GM19468 (cell line): Measurements from ENCODE around the gene IKBKG.
"Not testable (repeated sequence)": the region's sequence is repeated elsewhere in the genome, so short reads cannot be mapped to it uniquely, and the experiment has no call there.

Experiments used
- ATAC-seq: cut with Tn5 transposase; IDR thresholded peaks from one replicate; pipeline ENCODE4 v1.9.1; 2021; ENCODE audit warnings: mild to moderate bottlenecking, moderate library complexity, moderate number of reproducible peaks; ENCODE audit not compliant: unreplicated experiment; ENCODE audit errors: extremely low read depth

The IKBKG gene, protein sequence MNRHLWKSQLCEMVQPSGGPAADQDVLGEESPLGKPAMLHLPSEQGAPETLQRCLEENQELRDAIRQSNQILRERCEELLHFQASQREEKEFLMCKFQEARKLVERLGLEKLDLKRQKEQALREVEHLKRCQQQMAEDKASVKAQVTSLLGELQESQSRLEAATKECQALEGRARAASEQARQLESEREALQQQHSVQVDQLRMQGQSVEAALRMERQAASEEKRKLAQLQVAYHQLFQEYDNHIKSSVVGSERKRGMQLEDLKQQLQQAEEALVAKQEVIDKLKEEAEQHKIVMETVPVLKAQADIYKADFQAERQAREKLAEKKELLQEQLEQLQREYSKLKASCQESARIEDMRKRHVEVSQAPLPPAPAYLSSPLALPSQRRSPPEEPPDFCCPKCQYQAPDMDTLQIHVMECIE

DNA sequence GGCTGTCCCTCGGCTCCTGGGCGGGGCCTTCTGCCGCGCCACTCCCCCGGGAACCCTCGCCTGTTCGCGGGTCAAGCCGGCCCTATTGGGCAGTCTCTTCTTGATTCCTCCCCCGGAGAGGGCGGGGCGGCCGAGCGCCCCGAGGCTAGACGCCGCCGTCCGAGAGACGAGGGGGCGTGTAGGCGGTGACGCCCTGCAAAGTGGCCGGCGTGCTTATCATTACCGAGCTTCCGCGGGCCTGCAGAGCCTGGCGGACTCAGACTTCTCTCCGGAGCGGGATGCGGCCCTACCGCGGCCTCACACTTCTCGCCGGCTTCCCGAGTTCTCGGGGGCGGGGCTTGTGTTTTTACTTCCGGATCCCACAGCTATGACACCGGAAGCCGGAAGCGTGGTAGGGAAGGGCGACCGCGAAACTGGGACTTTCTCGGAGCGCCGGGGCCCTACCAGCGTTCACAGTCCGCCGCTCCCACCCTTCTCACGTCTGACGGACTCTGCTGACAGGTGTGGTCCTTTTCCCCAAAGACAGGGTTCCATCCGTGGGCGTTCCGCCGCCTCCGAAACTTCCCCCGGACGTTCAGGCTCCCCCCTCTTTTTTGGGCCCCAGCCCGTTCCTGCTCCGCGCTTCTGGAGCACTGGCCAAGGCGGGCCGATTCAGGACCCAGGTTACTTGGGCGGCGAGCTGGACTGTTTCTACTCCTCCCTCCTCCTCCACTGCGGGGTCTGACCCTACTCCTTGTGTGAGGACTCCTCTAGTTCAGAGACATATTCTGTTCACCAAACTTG lies at the start of gene IKBKG:
IKBKG (plus strand) TSS at position 376 of the 783 bp plus-strand sequence. CDS start 4,383 bp downstream, outside the sequence.
- ATAC-seq: peak; percentile 56

DNA sequence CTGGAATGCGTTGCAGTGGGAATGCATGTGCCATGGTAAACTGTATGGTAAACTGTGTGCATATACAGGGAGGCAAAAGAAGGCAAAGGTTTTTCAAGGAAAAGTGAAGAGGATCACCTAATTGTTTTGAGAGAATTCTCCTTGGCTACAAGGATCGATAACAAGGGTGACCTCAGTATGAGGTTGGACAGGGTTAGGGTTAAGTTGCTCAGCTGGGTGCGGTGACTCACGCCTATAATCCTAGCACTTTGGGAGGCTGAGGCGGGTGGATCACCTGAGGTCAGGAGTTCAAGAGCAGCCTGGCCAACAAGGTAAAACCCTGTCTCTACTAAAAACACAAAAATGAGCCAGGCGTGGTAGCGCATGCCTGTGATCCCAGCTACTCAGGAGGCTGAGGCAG lies 46.0 kb upstream of the IKBKG start:
- not testable (repeated sequence) for ATAC-seq

DNA sequence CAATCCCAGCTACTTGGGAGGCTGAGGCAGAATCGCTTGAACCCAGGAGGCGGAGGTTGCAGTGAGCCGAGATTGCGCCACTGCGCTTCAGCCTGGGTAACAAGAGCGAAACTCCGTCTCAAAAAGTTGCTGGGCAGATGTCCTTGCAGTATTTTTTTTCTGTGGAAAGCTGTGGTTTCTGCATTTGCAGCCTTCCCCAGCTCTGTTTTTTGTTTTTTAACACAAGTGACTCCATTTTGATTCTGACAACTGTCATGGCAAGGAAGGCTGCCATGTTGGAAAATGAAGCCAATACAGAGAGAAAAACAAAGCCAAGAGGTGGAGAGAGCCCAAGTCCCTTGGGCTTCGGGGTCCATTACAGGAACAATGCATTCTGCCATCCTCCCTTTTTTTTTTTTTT lies 45.3 kb upstream of the IKBKG start:
- no peak for ATAC-seq

DNA sequence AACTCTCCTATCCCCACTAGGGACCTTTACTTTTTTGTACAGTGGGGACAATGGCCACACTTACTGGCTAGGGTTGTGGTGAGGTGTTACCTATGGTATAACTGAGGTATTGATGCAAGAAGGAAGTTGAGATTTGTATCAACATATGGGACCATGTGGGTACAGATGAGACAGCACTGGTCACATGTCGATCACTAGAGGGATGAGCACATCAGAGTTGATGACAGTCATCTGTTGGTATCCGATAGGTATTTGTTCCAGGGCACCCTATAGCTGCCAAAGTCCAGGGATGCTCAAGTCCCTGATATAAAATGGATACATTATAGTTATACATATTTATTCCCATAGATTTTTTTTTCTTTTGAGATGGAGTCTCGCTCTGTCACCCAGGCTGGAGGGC lies 44.4 kb upstream of the IKBKG start:
- ATAC-seq: no peak

DNA sequence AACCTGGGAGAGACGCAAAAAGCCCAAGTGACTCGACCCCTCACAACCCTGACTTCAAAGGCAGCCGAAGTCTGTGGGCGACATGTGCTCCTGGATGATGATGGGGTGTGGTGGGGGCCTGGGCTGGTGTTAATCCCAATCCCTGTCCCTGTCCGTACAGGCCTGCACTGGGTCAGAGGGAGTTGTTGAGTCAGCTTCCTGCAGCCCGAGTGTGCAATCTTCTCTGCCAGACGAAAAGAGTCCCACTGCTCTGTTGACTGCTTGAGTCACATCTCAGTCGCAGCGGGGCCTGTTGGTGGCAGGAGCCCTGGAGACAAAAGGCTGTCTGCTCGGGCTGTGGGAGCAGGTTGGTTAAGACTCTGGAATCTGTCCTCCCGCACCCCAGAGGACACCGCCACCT lies 41.7 kb upstream of the IKBKG start:
- no peak for ATAC-seq

DNA sequence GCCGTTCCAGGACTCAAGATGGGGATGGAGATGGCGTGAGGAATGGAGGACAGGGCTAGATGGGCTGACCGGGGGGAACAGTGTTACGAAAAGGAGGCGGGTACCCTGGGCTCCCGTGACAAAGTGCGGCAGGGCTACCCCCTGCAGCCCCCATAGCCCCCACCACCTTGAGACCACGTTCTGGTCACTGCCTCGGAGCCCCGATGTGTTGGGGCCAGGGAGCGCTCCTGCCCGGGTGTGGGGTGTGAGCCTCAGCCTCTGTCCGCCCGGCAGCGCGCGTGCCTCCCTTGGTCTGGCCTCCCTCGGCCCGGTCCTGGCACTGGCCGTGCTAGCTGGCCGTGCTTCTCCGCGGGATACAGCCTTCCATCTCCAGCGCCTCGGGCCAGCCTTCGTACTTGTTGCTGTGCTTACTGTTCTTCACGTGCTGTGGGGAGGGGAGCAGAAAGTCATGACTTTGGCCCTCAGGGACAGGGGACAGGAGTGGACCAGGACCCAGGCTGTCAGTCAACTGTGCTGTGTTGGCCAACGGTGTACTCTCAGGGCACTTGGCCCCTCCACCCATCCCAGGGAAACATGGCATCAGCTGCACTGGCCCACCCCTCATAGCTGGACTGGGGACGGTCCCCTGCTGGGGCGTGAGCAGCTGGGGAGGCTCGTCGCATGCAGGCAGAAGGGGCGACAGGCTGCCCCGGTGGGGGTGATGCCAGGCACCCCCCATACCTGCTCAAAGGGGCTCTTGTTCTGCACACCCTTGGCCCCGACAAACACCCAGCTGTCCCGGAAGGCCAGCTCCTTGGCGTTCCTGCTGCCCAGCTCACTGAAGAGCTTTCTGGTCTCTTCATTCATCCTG lies 40.7 kb upstream of the IKBKG start:
- ATAC-seq: no peak

DNA sequence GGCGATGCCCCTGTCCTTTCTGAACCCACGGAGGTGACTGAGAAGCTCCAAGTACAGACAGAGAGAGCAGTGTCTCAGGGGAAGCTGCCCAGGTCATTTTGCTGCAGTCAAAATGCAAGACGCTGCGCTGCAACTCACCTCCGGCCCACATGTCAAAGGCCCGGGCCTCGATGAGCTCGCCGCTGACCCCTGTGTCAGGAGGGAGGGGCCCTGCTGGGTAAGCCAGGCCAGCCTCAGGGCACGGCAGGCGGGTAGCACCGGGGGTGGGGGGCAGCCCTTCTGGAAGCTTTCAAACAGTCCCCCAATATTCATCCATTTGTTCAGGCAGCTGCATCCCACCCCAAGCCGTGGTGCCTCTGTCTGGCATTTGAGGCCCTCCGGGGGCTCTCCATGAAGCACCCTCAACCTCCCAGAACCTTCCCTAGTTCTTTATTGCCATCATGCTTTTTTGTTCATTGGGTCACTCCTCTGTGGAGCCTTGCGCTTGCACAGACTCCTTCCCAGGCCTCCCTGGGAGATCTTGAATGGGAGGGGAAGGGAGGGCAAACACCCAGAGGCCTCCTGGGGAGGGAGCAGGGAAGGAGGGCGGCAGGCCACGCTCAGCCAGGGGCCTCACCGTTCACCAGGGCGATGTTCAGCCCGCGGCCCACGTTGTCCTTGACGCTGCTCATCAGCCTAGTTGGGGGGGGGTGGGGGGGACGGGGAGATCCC lies 39.6 kb upstream of the IKBKG start:
- no peak for ATAC-seq

DNA sequence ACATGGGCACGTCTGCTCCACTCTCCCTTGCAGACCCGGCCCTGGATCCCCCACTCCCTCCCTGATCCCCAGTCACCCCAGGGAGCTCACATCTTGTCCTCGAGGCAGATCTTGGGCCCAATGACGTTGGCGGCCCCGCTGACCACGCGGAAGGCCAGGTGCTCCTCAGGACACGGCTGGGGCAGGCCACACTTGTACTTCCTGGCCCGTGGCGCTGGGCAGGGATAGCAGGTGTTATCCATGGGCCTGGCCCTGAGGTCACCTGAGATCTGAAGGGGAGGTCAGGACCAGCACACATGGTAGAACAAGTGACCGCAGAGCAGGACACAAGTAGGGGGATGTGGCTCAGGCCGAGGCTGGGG lies 39.1 kb upstream of the IKBKG start:
- ATAC-seq: no peak

DNA sequence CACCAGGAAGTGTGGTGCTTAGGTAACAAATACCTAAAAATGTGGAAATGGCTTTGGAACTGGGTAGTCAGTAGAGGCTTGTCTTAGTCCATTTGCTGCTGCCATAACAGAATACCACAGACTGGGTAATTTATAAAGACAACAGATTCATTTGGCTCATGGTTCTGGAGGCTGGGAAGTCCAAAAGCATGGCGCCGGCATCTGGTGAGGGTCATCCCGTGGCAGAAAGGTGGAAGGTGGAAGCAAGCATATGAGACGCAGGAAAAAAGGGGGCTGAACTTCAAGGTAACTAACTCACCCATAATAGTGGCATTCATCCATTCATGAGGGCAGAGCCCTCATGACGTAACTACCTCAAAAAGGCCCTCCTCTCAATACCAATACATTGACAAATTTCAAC lies 38.0 kb upstream of the IKBKG start:
- ATAC-seq: no peak

DNA sequence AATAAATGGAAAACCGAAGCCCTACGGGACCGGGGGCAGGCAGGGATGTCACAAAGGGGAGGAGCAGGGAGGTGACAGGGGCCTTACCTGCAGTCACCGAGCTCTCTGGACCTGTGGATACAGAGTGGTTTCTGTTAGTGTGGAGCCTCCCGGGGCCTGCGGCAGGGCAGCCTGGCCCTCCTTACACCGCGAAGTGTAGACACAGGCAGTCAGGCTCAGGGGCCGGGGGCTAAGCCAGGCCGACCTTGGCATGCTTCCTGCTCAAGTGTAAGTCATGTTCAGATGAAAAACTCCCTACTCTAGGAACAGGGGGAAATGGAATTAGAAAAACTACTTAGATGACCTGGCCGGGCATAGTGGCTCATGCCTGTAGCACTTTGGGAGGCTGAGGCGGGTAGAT lies 35.7 kb upstream of the IKBKG start:
- ATAC-seq: no peak

DNA sequence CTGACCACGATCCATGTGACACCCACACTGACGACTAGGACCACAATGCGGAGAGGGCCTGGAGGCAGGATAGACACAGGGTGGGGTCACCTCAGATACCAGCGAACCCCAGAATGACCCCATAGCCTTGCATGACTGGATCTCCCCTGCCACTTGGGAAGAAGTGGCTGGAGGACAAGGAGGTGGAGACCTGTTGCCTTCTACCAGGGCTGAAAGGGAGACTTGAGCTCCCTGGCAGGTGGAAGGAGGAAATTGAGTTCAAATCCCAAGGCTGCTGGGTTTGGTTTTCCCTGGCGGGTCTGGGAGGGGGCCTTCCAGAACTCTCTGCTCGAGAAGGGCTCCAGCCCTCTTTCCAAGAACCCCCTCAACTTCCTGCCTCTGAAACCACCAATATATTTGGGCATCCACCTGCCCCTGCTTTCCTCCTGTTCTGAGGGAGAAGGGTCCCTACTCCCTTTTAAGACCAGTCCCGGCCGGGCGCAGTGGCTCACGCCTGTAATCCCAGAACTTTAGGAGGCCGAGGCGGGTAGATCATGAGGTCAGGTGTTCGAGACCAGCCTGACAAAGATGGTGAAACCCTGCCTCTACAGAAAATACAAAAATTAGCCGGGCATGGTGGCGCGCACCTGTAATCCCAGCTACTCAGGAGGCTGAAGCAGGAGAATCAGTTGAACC lies 34.4 kb upstream of the IKBKG start:
- no peak for ATAC-seq

DNA sequence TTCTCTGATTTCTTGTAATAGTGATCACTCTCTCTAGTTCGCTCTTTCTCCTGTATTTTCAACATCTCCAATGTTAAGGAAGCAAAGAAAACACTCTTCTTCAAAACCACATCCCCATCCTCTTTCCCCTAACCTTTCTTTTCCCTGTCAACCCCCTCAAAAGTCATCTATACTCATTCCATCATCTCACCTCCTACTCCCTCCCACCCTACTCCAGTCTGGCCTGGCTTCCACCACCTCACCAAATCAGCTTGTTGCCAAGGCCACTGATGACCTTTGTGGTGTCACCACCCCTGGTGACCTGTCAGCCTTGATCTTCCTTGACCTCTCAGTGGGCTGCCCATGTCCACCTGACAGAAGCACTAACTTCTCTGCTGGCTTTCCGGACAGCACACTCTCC lies 33.7 kb upstream of the IKBKG start:
- no peak for ATAC-seq

DNA sequence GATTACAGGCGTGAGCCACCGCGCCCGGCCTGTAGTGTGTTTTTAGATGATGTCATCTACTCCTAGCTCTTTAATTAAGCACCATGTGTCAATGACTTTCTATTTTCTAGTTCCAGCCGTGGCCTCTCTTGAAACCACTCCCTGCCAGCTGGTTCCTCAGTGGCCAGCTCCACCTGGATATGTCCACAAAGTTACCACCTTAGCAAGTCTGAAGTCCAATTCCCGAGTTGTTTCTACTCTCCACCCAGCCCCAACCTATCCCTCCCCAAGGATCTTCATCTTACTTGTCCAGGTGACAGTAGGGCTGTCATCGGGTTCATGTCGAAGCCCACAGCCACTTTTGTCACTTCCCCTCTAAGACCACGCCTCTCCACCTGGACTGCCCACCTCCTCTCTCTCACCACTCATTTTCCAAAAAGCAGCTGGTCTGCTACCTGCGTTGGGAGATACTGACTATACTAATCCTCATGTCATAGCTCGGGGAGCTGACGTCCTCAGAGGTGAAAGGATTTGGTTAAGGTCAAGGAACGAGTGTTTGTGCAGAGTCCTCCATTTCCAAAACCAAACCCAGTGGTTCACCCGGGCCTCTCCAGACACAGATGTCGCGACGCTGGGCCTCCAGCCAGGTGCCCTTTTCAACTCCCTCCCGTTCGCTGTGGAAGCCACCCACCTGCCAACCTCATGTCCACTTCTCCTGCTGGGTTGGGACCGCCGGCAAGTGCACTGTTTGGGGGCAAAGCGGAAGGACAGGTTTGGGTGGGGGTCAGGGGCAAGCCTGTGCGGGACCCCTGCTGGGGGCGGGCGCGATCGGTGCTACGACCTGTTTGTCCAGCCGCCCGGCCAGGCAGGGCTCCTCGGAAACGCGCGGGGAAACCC lies 32.1 kb upstream of the IKBKG start:
- no peak for ATAC-seq

DNA sequence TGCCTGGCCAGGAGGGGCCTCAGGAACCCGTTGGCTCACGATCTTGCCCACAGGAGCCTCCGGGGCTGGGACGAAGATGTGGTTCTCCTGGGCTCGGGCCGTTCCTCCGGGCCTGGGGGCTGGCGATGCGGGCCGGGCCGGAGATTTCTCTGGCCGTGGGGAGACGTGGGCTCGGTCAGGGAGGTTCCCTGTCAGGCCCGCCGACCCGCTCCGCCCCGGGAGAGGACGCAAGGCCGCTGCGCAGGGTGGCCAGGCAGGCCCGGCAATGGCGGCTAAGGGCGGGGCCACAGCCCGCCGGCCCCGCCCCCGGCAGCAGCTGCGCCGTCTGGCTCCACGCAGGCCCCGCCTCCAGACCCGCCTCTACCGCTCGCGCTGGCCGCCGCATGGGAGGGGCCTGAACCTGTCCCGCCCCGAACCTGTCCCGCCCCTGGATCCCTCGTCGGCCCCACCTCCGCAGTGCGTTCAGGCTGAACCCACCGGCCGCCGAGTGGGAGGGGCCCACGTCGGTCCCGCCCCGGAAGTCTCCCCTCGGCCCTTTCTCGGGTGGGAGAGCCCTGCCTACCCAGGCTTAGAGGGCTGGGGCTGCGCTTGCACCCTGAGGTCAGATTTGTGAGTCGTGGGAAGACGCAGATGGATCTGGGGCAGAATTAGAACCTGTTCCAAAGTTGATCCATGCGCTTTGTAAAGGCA lies 31.3 kb upstream of the IKBKG start, which contains the start of gene FAM3A:
FAM3A (minus strand) TSS at position 267 of the 690 bp plus-strand sequence. CDS start 460 bp downstream, outside the sequence.
- peak; percentile 33 for ATAC-seq

DNA sequence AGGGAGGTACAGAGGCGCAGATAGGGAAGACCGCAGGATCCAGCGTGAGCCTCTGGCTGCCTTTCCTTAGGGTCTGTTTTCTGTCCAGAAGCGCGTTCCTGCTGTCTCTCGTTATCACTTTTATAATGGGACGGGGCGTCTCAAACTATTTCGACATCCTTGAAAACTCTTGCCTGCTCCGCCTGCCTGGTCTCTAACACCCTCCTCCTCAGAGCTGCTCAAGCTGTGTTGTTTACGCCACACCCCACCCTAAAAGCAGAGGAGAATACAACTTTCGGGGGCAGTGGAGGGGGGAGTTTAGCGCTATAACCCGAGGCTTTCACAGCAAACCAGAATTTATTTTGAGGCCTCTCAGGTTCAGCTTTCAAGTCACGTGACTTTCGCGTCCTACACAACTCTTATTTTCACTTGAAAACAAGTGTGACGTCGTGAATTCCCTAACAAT lies 30.7 kb upstream of the IKBKG start:
- ATAC-seq: no peak

DNA sequence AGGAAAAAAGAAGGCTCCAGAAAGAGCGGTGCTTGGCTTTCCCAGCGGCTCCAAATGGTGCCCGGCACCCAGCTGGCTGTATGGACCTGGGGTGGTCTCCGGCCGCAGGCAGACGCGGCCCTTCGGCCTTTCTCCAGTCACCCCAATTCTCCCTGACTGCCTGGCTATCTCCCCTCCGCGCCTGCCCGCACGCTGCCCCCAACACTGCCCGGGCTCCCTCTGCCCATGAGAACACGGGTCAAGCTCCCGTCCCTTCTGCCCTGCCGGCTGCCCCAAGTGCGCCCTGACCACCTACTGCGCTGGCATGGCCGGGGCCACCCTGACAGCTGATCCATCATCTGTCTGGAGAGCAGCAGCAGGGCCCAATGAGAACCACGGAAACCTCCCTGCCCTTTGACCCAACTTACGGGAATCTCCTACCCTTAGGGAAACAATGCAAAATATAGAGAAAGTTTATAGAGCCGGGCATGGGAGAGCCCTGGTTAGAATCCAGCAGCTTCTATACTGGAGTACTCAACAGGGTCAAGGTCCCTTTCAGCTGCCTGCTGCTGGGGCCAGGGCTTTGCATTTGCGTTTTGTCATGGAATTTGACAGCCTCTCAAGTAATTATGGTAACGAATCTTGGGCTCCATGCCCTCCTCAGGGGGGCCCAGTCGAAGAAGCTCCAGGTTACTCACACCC lies 30.2 kb upstream of the IKBKG start:
- no peak for ATAC-seq

DNA sequence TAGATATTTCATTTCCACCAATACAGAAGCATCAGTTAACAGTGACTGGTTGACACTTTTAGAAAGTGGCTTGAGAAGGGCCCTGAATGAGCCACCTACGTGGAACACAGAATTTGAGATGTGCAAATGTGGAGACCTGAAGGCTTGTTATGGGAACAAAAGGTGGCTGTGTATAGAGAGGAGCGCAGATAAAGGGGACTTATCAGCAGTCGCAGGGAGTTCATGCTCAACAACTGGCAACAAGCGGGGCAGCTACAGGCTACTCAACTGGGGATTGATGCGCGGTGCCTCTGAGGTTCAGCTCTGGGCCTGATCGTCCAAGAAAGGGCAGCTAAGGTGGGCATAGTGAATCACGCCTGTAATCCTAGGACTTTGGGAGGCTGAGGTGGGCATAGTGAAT lies 28.0 kb upstream of the IKBKG start:
- ATAC-seq: no peak
